Calu3 (cell line): ENCODE results near the gene GRK5. TPM values are rescaled to one million over a fixed set of nuclear protein-coding genes. Genes with fewer than 3 reads are reported as not detected.

Experiments used
- BruUV-seq: library from RNA; stranded (reverse); fragments of 400-500 nt; replicated peaks from 2 replicates; lab custom pipeline; 2021; lab: Mats Ljungman, UMichigan
- CTCF ChIA-PET: fragments of 300-600 bp; sonication (Branson Sonifier 250); formaldehyde crosslinking; loops from one replicate; lab custom pipeline; 2022; ENCODE audit warnings: antibody characterized with exemption; lab: Charles Lee
- DNase-seq: peaks from one replicate; pipeline ENCODE4 v3.0.0; 2022
- H3K27ac Mint-ChIP-seq: one replicate; pipeline ENCODE4 v1.8.0; 2022; ENCODE audit warnings: mixed read lengths; ENCODE audit not compliant: unreplicated experiment
- H3K27me3 Mint-ChIP-seq: one replicate; pipeline ENCODE4 v1.8.0; 2022; ENCODE audit warnings: mixed read lengths; ENCODE audit not compliant: unreplicated experiment
- H3K36me3 Mint-ChIP-seq: one replicate; pipeline ENCODE4 v1.8.0; 2022; ENCODE audit warnings: mild to moderate bottlenecking, moderate library complexity, mixed read lengths; ENCODE audit not compliant: insufficient read depth, unreplicated experiment
- H3K4me1 Mint-ChIP-seq: one replicate; pipeline ENCODE4 v1.8.0; 2022; ENCODE audit warnings: mild to moderate bottlenecking, low read depth, mixed read lengths; ENCODE audit not compliant: unreplicated experiment
- H3K4me3 Mint-ChIP-seq: one replicate; pipeline ENCODE4 v1.8.0; 2022; ENCODE audit warnings: mild to moderate bottlenecking, low read depth, moderate library complexity, mixed read lengths; ENCODE audit not compliant: unreplicated experiment
- H3K9me3 Mint-ChIP-seq: one replicate; pipeline ENCODE4 v1.8.0; 2022; ENCODE audit warnings: low read depth, mixed read lengths; ENCODE audit not compliant: unreplicated experiment
- CTCF ChIP-seq: fragments of 200-600 bp; IDR thresholded peaks from one replicate; pipeline ENCODE4 v1.8.0; 2022; ENCODE audit warnings: antibody characterized with exemption; ENCODE audit not compliant: unreplicated experiment
- intact Hi-C: fragments of 100-400 bp; cut with micrococcal nuclease; formaldehyde crosslinking; loops from one replicate; pipeline ENCODE4 v1.10.0; 2022; ENCODE audit not compliant: unreplicated experiment
- microRNA-seq: library from miRNA; unstranded; fragments of <30 nt; microRNA quantifications from one replicate; pipeline ENCODE4 v1.2.0, GENCODE V29; 2022
- total RNA-seq: library from RNA; stranded (reverse); gene quantifications from 2 replicates; pipeline ENCODE4 v1.2.3, GENCODE V29; 2022

Gene GRK5
- total RNA-seq, 1 experiment from 2014 or later: 4.4 TPM

- Mint-ChIP-seq H3K9me3 (no peaks in the 10 kb centered on the region), H3K27me3 (no peaks in the 10 kb centered on the region), H3K4me1 (no peaks in the 10 kb centered on the region), H3K4me3 (no peak overlapping the region), H3K27ac (no peak overlapping the region), H3K36me3 (no peaks in the 10 kb centered on the region)
- no peak for TF ChIP-seq CTCF
- BruUV-seq: no TSS peak
- intact Hi-C loops: no loop called here
- CTCF ChIA-PET: no interaction called here
- no peak for DNase-seq
These were observed 295.3 kb downstream of the GRK5 start for GRCh38 chr10:119502618-119503155.

- Mint-ChIP-seq H3K27ac (no peak overlapping the region), H3K9me3 (no peaks in the 10 kb centered on the region), H3K4me1 (no peaks in the 10 kb centered on the region), H3K27me3 (no peaks in the 10 kb centered on the region), H3K4me3 (no peak overlapping the region), H3K36me3 (no peaks in the 10 kb centered on the region)
- TF ChIP-seq CTCF: no peak
- no peak for DNase-seq
- no TSS peak for BruUV-seq
- intact Hi-C loops: no loop called here
- CTCF ChIA-PET: no interaction called here
These were observed 296.4 kb downstream of the GRK5 start for GRCh38 chr10:119503821-119504220.

GRCh38 chr10:119504651-119505050 is 297.3 kb downstream of the GRK5 start:
- no peak for TF ChIP-seq CTCF
- H3K27ac Mint-ChIP-seq: no peak overlapping the region
- no peak overlapping the region for H3K4me3 Mint-ChIP-seq
- no peaks in the 10 kb centered on the region for H3K4me1 Mint-ChIP-seq
- no peaks in the 10 kb centered on the region for H3K27me3 Mint-ChIP-seq
- no peaks in the 10 kb centered on the region for H3K36me3 Mint-ChIP-seq
- no peaks in the 10 kb centered on the region for H3K9me3 Mint-ChIP-seq
- no TSS peak for BruUV-seq
- intact Hi-C loops: no loop called here
- CTCF ChIA-PET: no interaction called here
- DNase-seq: no peak

GRCh38 chr10:119505131-119505551 is 297.8 kb downstream of the GRK5 start:
- Mint-ChIP-seq H3K27ac (no peak overlapping the region), H3K27me3 (no peaks in the 10 kb centered on the region), H3K4me1 (no peaks in the 10 kb centered on the region), H3K4me3 (no peak overlapping the region), H3K9me3 (no peaks in the 10 kb centered on the region), H3K36me3 (no peaks in the 10 kb centered on the region)
- intact Hi-C loops: no loop called here
- CTCF ChIA-PET: no interaction called here
- no TSS peak for BruUV-seq
- TF ChIP-seq CTCF: no peak
- DNase-seq: no peak

Small RNA genes lying within 50 kb of the gene (microRNA-seq; reads per million reads assigned to microRNA genes)
- not detected for gene MIR4681

Other genes starting within 250 kb of the GRK5 start
- gene NANOS1, start 177.9 kb upstream of the GRK5 start, total RNA-seq: 4.6 and 6.8 TPM in 2 replicates
- gene EIF3A, start 126.8 kb upstream of the GRK5 start, total RNA-seq: 95.3 and 104 TPM in 2 replicates
- gene DENND10, start 103.5 kb upstream of the GRK5 start, total RNA-seq: 15.8 and 16.7 TPM in 2 replicates
- 19.9 and 23.4 TPM in 2 replicates for gene SFXN4, start 41.9 kb upstream of the GRK5 start, total RNA-seq
- gene PRDX3, start 28.8 kb upstream of the GRK5 start, total RNA-seq: 110 and 114 TPM in 2 replicates